GM18907 (cell line): ENCODE results near the gene BAG1.

Source experiments
- ATAC-seq: cut with Tn5 transposase; IDR thresholded peaks from one replicate; pipeline ENCODE4 v1.9.1; 2021; ENCODE audit warnings: mild to moderate bottlenecking, moderate library complexity; ENCODE audit not compliant: unreplicated experiment

BAG1 gene

GRCh38 chr9:33245341-33245740 lies 19.2 kb downstream of the BAG1 start:
- no peak for ATAC-seq

- ATAC-seq, result no peak
These were observed 20.2 kb downstream of the BAG1 start for GRCh38 chr9:33244137-33244784.

- no peak for ATAC-seq
These were observed 21.8 kb downstream of the BAG1 start for GRCh38 chr9:33242609-33243134.

- no peak for ATAC-seq
These were observed 23.2 kb downstream of the BAG1 start for GRCh38 chr9:33241298-33241697.

GRCh38 chr9:33239921-33240320 lies 24.6 kb downstream of the BAG1 start, which contains the start of gene SPINK4:
Gene SPINK4 (plus strand): TSS chr9:33240167. CDS start chr9:33240209, 42 bp downstream.
- no peak for ATAC-seq

- no peak for ATAC-seq
These were observed 27.9 kb downstream of the BAG1 start for GRCh38 chr9:33236571-33236970.

- no peak for ATAC-seq
These were observed 29.7 kb downstream of the BAG1 start for GRCh38 chr9:33234511-33235467.

- ATAC-seq, result no peak
These were observed 30.7 kb downstream of the BAG1 start for GRCh38 chr9:33233626-33234342.

- ATAC-seq, result no peak
These were observed 31.7 kb downstream of the BAG1 start for GRCh38 chr9:33232815-33233214.

- no peak for ATAC-seq
These were observed 32.9 kb downstream of the BAG1 start for GRCh38 chr9:33231623-33231942.

GRCh38 chr9:33230756-33231622 lies 33.5 kb downstream of the BAG1 start:
- ATAC-seq, result no peak

- no peak for ATAC-seq
These were observed 35.0 kb downstream of the BAG1 start for GRCh38 chr9:33229359-33230114.

- ATAC-seq, result no peak
These were observed 35.9 kb downstream of the BAG1 start for GRCh38 chr9:33228606-33229005.

GRCh38 chr9:33227741-33228140 lies 36.8 kb downstream of the BAG1 start:
- ATAC-seq, result no peak

GRCh38 chr9:33227008-33227398 lies 37.5 kb downstream of the BAG1 start:
- peak; percentile 57 for ATAC-seq

GRCh38 chr9:33225319-33226147 lies 39.0 kb downstream of the BAG1 start:
- no peak for ATAC-seq

- no peak for ATAC-seq
These were observed 40.8 kb downstream of the BAG1 start for GRCh38 chr9:33223696-33224095.

- ATAC-seq, result no peak
These were observed 42.5 kb downstream of the BAG1 start for GRCh38 chr9:33222031-33222430.

- ATAC-seq, result no peak
These were observed 43.0 kb downstream of the BAG1 start for GRCh38 chr9:33221568-33221884.
